HepG2 (cell line): Measurements from ENCODE around the gene KCNK6. TPM values are rescaled to one million over a fixed set of nuclear protein-coding genes. Genes with fewer than 3 reads are reported as not detected.

Source experiments
- CHCHD3 ChIP-seq: sonication (generic); formaldehyde crosslinking; IDR thresholded peaks from 2 replicates; pipeline ENCODE4 v1.8.0; 2022; ENCODE audit warnings: mild to moderate bottlenecking, missing genetic modification reagents, moderate library complexity
- CREB1 ChIP-seq, 2 experiments: fragments of 450-650 bp in 1 of 2; IDR thresholded peaks; 2 replicates each; pipeline ENCODE4 v1.6.1; 2016 to 2017; ENCODE audit warnings: control low read depth in 1 of 2, mild to moderate bottlenecking in 1 of 2, missing compliant biosample characterization in 1 of 2, missing genetic modification characterization in 1 of 2
- FOXP4 ChIP-seq: sonication (generic); formaldehyde crosslinking; IDR thresholded peaks from 2 replicates; pipeline ENCODE4 v1.4.0; 2020; ENCODE audit warnings: missing genetic modification reagents
- MAZ ChIP-seq, 2 experiments: sonication (generic) in 1 of 2; formaldehyde crosslinking in 1 of 2; IDR thresholded peaks; 2 replicates each; pipeline versions ENCODE4 v1.5.0 to v1.6.1; 2012 to 2020; ENCODE audit warnings: low read depth in 2 of 2, mild to moderate bottlenecking in 2 of 2, borderline replicate concordance in 1 of 2, improper control_type of control experiment in 1 of 2, low read length in 1 of 2, missing genetic modification reagents in 1 of 2, moderate library complexity in 1 of 2
- NR2F2 ChIP-seq: IDR thresholded peaks from 2 replicates; pipeline ENCODE4 v1.6.1; 2012; ENCODE audit warnings: low read depth, inconsistent platforms, borderline replicate concordance
- SP1 ChIP-seq, 2 experiments: fragments of 450-650 bp in 1 of 2; sonication (generic) in 1 of 2; formaldehyde crosslinking in 1 of 2; IDR thresholded peaks; 2 replicates each; pipeline versions ENCODE4 v1.4.0 to v1.6.1; 2016 to 2020; ENCODE audit warnings: missing genetic modification reagents in 1 of 2
- STAT6 ChIP-seq: sonication (generic); formaldehyde crosslinking; IDR thresholded peaks from 2 replicates; pipeline ENCODE4 v1.4.0; 2020; ENCODE audit warnings: missing genetic modification reagents, mild to moderate bottlenecking, borderline replicate concordance
- TBP ChIP-seq: sonication (generic); formaldehyde crosslinking; IDR thresholded peaks from 2 replicates; pipeline ENCODE4 v1.5.0; 2020; ENCODE audit warnings: missing genetic modification reagents
- TGIF2 ChIP-seq: IDR thresholded peaks from 2 replicates; pipeline ENCODE4 v1.6.1; 2016; ENCODE audit warnings: control low read depth, missing compliant biosample characterization
- ZBTB38 ChIP-seq: sonication (generic); formaldehyde crosslinking; IDR thresholded peaks from 2 replicates; pipeline ENCODE4 v1.5.1; 2020; ENCODE audit warnings: mild to moderate bottlenecking, missing genetic modification reagents
- ZNF160 ChIP-seq: sonication (generic); formaldehyde crosslinking; IDR thresholded peaks from 2 replicates; pipeline ENCODE4 v1.8.0; 2022; ENCODE audit warnings: mild to moderate bottlenecking, inconsistent platforms, missing genetic modification reagents
- ZNF484 ChIP-seq: sonication (generic); formaldehyde crosslinking; IDR thresholded peaks from 2 replicates; pipeline ENCODE4 v1.5.1; 2020; ENCODE audit warnings: mild to moderate bottlenecking, low read depth, missing genetic modification reagents, borderline replicate concordance
- ZSCAN9 ChIP-seq: IDR thresholded peaks from 2 replicates; pipeline ENCODE4 v1.6.1; 2016; ENCODE audit warnings: borderline replicate concordance
- polyA plus RNA-seq, 8 experiments: library from polyadenylated mRNA; depleted of rRNA in 3 of 8; stranded (reverse) in 7 of 8; unstranded in 1 of 8; fragments of >200 nt; fragmentation: Illumina TruSeq in 4 of 8; extraction: Trizol in 4 of 8; gene quantifications; 2 replicates each; pipeline versions ENCODE4 v1.2.1 to v1.2.3, GENCODE V29; 2011 to 2016; ENCODE audit warnings: low read depth in 4 of 8, missing spikeins in 1 of 8, mixed read lengths in 1 of 8; ENCODE audit not compliant: insufficient read depth in 1 of 8
- total RNA-seq, 5 experiments: library from RNA; depleted of rRNA; stranded (reverse); fragments of >200 nt; fragmentation: Illumina TruSeq; extraction: Trizol; gene quantifications; 2 replicates each; pipeline ENCODE4 v1.2.3, GENCODE V29; 2016; ENCODE audit warnings: low read depth in 1 of 5
- TF ChIP-seq, protein P1 (sequence below): sonication (generic); formaldehyde crosslinking; IDR thresholded peaks from 2 replicates; pipeline ENCODE4 v1.5.0; 2020; ENCODE audit warnings: mild to moderate bottlenecking, missing genetic modification reagents
- TF ChIP-seq, protein P2 (sequence below): sonication (generic); formaldehyde crosslinking; IDR thresholded peaks from 2 replicates; pipeline ENCODE4 v1.4.0; 2020; ENCODE audit warnings: missing genetic modification reagents

Gene KCNK6
- total and polyA plus RNA-seq, 2 of the 13 experiments (the other 11 are each of a cell fraction or from before 2014, with no cell fraction given), result 0.03 TPM; not detected in 1

DNA sequence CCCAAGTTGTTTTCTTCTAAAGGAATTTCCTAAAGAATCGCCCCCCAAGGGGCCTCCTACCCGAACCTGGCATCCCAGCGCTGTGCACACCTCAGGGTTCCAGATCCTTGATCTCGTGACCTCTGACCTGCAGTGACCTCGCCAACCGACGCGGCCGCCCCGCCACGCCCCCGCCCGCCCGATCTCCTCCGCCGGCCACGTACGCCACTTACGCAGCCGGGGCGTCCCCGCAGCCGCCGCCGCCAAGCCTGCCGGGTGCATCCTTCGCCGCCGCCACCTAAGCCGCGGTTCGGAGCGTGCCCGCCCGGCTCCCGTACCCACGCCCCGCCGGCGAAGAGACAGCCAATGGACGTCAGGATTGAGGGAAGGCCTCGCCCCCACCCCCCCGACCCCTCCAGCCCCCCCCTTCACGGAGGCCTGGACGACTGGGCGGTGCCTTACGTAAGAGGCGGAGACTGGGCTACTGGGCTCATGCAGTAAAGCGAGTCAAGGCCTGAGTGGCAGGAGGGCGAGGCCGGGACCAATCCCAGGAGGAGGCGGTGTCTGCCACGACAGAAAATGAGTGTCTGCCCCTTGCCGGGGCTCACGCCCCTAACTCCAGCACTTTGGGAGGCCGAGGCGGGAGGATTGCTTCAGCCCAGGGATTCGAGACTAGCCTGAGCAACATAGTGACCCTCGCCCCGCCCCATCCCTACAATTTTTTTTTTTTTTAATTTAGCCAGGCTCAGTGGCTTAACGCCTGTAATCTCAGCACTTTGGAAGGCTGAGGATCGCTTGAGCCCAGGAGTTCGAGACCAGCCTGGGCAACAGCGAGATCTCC, 3.8 kb upstream of the KCNK6 start, which contains the start of gene YIF1B (continued):
- TF ChIP-seq CREB1 (IDR thresholded peaks at IDR 0.05) (0 out of 2 replicates have a peak, but pooled peaks have one; percentile 1), CREB1 (CRISPR knock-in tag; IDR thresholded peaks at IDR 0.05) (no peak), FOXP4 (CRISPR knock-in tag) (0 out of 2 replicates have a peak, but pooled peaks have one; percentile 14), ZNF160 (CRISPR knock-in tag) (peak; percentile 30; the same call in 1 of the 2 replicates), TBP (CRISPR knock-in tag) (no peak), STAT6 (no peak), SP1 (IDR thresholded peaks at IDR 0.05) (no peak), SP1 (CRISPR knock-in tag; IDR thresholded peaks at IDR 0.05) (peak; percentile 71), TGIF2 (0 out of 2 replicates have a peak, but pooled peaks have one; percentile 40), ZNF484 (no peak), CHCHD3 (CRISPR knock-in tag) (0 out of 2 replicates have a peak, but pooled peaks have one; percentile 42), NR2F2 (peak; percentile 81), MAZ (IDR thresholded peaks at IDR 0.05; ENCODE audit: borderline replicate concordance, low read depth, low read length) (peak; percentile 55; the same call in 1 of the 2 replicates), MAZ (CRISPR knock-in tag; IDR thresholded peaks at IDR 0.05; ENCODE audit: low read depth) (peak; percentile 72; the same call in 1 of the 2 replicates), ZSCAN9 (CRISPR knock-in tag) (no peak), ZBTB38 (peak; percentile 34; the same call in 1 of the 2 replicates)
- TF ChIP-seq, protein P1, sequence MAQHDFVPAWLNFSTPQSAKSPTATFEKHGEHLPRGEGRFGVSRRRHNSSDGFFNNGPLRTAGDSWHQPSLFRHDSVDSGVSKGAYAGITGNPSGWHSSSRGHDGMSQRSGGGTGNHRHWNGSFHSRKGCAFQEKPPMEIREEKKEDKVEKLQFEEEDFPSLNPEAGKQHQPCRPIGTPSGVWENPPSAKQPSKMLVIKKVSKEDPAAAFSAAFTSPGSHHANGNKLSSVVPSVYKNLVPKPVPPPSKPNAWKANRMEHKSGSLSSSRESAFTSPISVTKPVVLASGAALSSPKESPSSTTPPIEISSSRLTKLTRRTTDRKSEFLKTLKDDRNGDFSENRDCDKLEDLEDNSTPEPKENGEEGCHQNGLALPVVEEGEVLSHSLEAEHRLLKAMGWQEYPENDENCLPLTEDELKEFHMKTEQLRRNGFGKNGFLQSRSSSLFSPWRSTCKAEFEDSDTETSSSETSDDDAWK (CRISPR knock-in tag), result no peak
- TF ChIP-seq, protein P2, sequence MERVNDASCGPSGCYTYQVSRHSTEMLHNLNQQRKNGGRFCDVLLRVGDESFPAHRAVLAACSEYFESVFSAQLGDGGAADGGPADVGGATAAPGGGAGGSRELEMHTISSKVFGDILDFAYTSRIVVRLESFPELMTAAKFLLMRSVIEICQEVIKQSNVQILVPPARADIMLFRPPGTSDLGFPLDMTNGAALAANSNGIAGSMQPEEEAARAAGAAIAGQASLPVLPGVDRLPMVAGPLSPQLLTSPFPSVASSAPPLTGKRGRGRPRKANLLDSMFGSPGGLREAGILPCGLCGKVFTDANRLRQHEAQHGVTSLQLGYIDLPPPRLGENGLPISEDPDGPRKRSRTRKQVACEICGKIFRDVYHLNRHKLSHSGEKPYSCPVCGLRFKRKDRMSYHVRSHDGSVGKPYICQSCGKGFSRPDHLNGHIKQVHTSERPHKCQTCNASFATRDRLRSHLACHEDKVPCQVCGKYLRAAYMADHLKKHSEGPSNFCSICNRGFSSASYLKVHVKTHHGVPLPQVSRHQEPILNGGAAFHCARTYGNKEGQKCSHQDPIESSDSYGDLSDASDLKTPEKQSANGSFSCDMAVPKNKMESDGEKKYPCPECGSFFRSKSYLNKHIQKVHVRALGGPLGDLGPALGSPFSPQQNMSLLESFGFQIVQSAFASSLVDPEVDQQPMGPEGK (CRISPR knock-in tag), result peak; percentile 76
